OCI-LY7 (cell line): ENCODE data around the gene NF2. TPM values are rescaled to one million over a fixed set of nuclear protein-coding genes. Genes with fewer than 3 reads are reported as not detected.

ENCODE experiments used
- BruUV-seq: library from RNA; stranded (reverse); fragments of 400-500 nt; replicated peaks from 2 replicates; lab custom pipeline; 2021; lab: Mats Ljungman, UMichigan
- CTCF ChIA-PET: fragments of 300-600 bp; sonication (Branson Sonifier 250); formaldehyde crosslinking; loops from one replicate; lab custom pipeline; 2022; ENCODE audit warnings: antibody characterized with exemption; ENCODE audit not compliant: unreplicated experiment; lab: Charles Lee
- POLR2A ChIA-PET: fragments of 300-600 bp; sonication (Branson Sonifier 250); formaldehyde crosslinking; loops from one replicate; lab custom pipeline; 2022; ENCODE audit warnings: antibody characterized with exemption; lab: Charles Lee
- DNase-seq: peaks from one replicate; pipeline ENCODE4 v3.0.0-alpha.2; 2015; ENCODE audit warnings: low spot score
- H2AFZ ChIP-seq: fragments of 200-600 bp; sonication (generic), shearing (Covaris generic); 2 replicates; pipeline ENCODE4 v1.6.1; 2014; ENCODE audit warnings: mild to moderate bottlenecking, antibody characterized with exemption, low read length, moderate library complexity
- H3K27ac ChIP-seq: fragments of 200-600 bp; sonication (generic); 2 replicates; pipeline ENCODE4 v1.5.1; 2014; ENCODE audit warnings: mixed run types, low read depth, mild to moderate bottlenecking, moderate library complexity, low read length, inconsistent platforms; ENCODE audit not compliant: poor library complexity, severe bottlenecking
- H3K36me3 ChIP-seq: fragments of 200-600 bp; sonication (generic); 2 replicates; pipeline ENCODE4 v1.6.1; 2014; ENCODE audit warnings: mild to moderate bottlenecking, antibody characterized with exemption, low read length, moderate library complexity, mixed read lengths; ENCODE audit not compliant: insufficient read depth
- H3K4me1 ChIP-seq: fragments of 200-600 bp; sonication (generic); 2 replicates; pipeline ENCODE4 v1.5.1; 2014; ENCODE audit warnings: mild to moderate bottlenecking, low read length; ENCODE audit not compliant: insufficient read depth, poor library complexity, severe bottlenecking
- H3K4me2 ChIP-seq: fragments of 200-600 bp; sonication (generic); 2 replicates; pipeline ENCODE4 v1.6.1; 2014; ENCODE audit warnings: mild to moderate bottlenecking, low read length
- H3K4me3 ChIP-seq: fragments of 200-600 bp; sonication (generic); 2 replicates; pipeline ENCODE4 v1.5.1; 2014; ENCODE audit warnings: mild to moderate bottlenecking, low read depth, low read length; ENCODE audit not compliant: poor library complexity, severe bottlenecking
- H3K79me2 ChIP-seq: fragments of 200-600 bp; sonication (generic); 2 replicates; pipeline ENCODE4 v1.6.1; 2016; ENCODE audit warnings: low read depth, mild to moderate bottlenecking, low read length, moderate library complexity, mixed read lengths; ENCODE audit not compliant: insufficient read depth
- H3K9me2 ChIP-seq: fragments of 200-600 bp; sonication (generic); 2 replicates; pipeline ENCODE4 v1.6.1; 2016; ENCODE audit warnings: mild to moderate bottlenecking, low read length, mixed read lengths; ENCODE audit not compliant: insufficient read depth
- H3K9me3 ChIP-seq: fragments of 200-600 bp; sonication (generic); 2 replicates; pipeline ENCODE4 v1.6.1; 2014; ENCODE audit warnings: mild to moderate bottlenecking, mixed run types, low read length, mixed read lengths
- H4K20me1 ChIP-seq: fragments of 200-600 bp; sonication (generic); 2 replicates; pipeline ENCODE4 v1.6.1; 2014; ENCODE audit warnings: mild to moderate bottlenecking, antibody characterized with exemption, low read length, moderate library complexity, mixed read lengths; ENCODE audit not compliant: insufficient read depth
- CTCF ChIP-seq: fragments of 200-600 bp; sonication (generic); conservative IDR thresholded peaks from 2 replicates; pipeline ENCODE4 v1.5.1; 2014; ENCODE audit warnings: mild to moderate bottlenecking, antibody characterized with exemption, low read length, moderate library complexity, mixed read lengths
- EZH2phosphoT487 ChIP-seq: fragments of 200-600 bp; sonication (generic); IDR thresholded peaks from 2 replicates; pipeline ENCODE4 v1.6.1; 2018; ENCODE audit warnings: low read depth, borderline replicate concordance, mild to moderate bottlenecking, mixed run types, antibody characterized with exemption, low read length, moderate library complexity, mixed read lengths
- intact Hi-C: fragments of 100-400 bp; cut with micrococcal nuclease; formaldehyde crosslinking; loops from one replicate; pipeline ENCODE4 v1.10.0; 2022; ENCODE audit not compliant: unreplicated experiment
- total RNA-seq, 2 experiments: library from RNA; depleted of rRNA in 1 of 2; stranded (reverse); fragments of >200 nt in 1 of 2; shearing (Covaris generic) in 1 of 2; gene quantifications; 2 replicates each; pipeline ENCODE4 v1.2.3, GENCODE V29; 2014 to 2022

Gene NF2
- total RNA-seq, 2 experiments from 2014 or later: 22.2 to 34.8 TPM

- no peak overlapping the region for H3K4me3 ChIP-seq
- ChIA-PET POLR2A (no interaction called here), CTCF (no interaction called here)
- no peaks in the 10 kb centered on the region for H3K4me1 ChIP-seq
- H3K27ac ChIP-seq: no peak overlapping the region
- TF ChIP-seq CTCF (no peak), EZH2phosphoT487 (no peak)
- H4K20me1 ChIP-seq: no peaks in the 10 kb centered on the region
- H3K79me2 ChIP-seq: no peaks in the 10 kb centered on the region
- intact Hi-C loops: no loop called here
- no peaks in the 10 kb centered on the region for H3K36me3 ChIP-seq
- no peak overlapping the region for H2AFZ ChIP-seq
- H3K9me3 ChIP-seq: no peaks in the 10 kb centered on the region
- DNase-seq: no peak
- no peak overlapping the region for H3K4me2 ChIP-seq
- BruUV-seq: no TSS peak
- no peaks in the 10 kb centered on the region for H3K9me2 ChIP-seq
Observed at GRCh38 chr22:29741926-29742325, 138.5 kb downstream of the NF2 start.

DNA sequence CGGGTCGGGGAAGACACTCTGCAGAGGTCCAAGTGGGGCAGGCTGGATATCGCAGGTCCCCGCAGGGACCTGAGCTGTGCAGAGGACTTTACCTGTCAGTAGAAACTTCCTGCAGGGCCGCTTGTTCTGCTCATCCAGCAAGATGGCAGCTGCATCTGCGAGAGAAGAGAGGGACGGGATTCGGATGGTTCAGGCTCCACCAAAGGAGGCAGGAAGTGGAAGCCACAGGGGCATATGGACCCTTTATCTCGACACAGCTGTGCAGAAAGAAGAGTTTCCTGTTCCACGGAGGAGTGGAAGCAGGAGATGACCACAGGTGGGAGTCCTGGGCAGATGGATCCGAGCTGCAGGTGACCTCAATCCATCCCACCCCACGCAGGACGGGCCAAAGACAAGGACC is 138.9 kb downstream of the NF2 start:
- Histone ChIP-seq H3K27ac (no peak overlapping the region), H3K4me3 (no peak overlapping the region), H3K4me2 (no peak overlapping the region), H3K36me3 (no peaks in the 10 kb centered on the region), H3K9me3 (no peaks in the 10 kb centered on the region), H4K20me1 (no peaks in the 10 kb centered on the region), H3K9me2 (no peaks in the 10 kb centered on the region), H2AFZ (no peak overlapping the region), H3K4me1 (no peaks in the 10 kb centered on the region), H3K79me2 (no peaks in the 10 kb centered on the region)
- intact Hi-C loops: no loop called here
- TF ChIP-seq CTCF: no peak
- TF ChIP-seq EZH2phosphoT487: no peak
- CTCF ChIA-PET: no interaction called here
- DNase-seq: no peak
- POLR2A ChIA-PET: no interaction called here
- BruUV-seq: no TSS peak

DNA sequence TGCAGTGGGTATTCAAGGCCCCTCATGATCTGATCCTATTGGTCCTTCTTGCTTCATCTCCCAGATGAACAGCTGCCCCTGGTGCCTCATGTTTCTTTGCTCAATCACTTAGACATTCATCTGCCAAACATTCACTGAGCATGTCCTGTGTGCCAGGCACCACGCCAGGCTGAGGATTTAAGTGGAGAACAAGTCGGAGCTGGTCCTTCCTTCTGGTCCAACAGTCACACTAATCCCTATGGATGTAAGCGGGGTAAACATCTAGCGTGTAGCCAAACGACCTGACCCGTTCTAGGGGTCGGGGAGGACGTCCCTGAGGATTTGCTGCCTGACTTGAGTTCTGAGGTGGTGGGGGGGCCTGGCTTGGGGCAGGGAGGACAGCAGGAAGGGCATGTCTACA is 141.5 kb downstream of the NF2 start:
- no peak overlapping the region for H3K27ac ChIP-seq
- CTCF ChIA-PET: no interaction called here
- H2AFZ ChIP-seq: no peak overlapping the region
- no peak overlapping the region for H3K4me2 ChIP-seq
- no peaks in the 10 kb centered on the region for H3K4me1 ChIP-seq
- H3K79me2 ChIP-seq: no peaks in the 10 kb centered on the region
- POLR2A ChIA-PET: interaction anchor here (0.6 kb wide), 2 partner anchors 137 to 326 kb away, joined by 4 to 5 read pairs; no protein-coding TSS in a partner anchor
- H4K20me1 ChIP-seq: no peaks in the 10 kb centered on the region
- H3K4me3 ChIP-seq: no peak overlapping the region
- BruUV-seq: no TSS peak
- DNase-seq: no peak
- no peaks in the 10 kb centered on the region for H3K9me3 ChIP-seq
- no peaks in the 10 kb centered on the region for H3K36me3 ChIP-seq
- TF ChIP-seq EZH2phosphoT487: no peak
- TF ChIP-seq CTCF: no peak
- intact Hi-C loops: no loop called here
- no peaks in the 10 kb centered on the region for H3K9me2 ChIP-seq
